HCT116 (cell line): ENCODE data around the gene GBF1.

ENCODE experiments used
- EGR1 ChIP-seq: IDR thresholded peaks from 2 replicates; pipeline ENCODE4 v1.6.1; 2012; ENCODE audit warnings: low read depth
- EZH2 ChIP-seq: fragments of 200-600 bp; sonication (generic); IDR thresholded peaks from 2 replicates; pipeline ENCODE4 v1.6.1; 2017; ENCODE audit warnings: antibody characterized with exemption, mixed run types
- TF ChIP-seq, protein P1 (sequence below): IDR thresholded peaks from 2 replicates; pipeline ENCODE4 v1.6.1; 2012; ENCODE audit warnings: low read depth

DNA sequence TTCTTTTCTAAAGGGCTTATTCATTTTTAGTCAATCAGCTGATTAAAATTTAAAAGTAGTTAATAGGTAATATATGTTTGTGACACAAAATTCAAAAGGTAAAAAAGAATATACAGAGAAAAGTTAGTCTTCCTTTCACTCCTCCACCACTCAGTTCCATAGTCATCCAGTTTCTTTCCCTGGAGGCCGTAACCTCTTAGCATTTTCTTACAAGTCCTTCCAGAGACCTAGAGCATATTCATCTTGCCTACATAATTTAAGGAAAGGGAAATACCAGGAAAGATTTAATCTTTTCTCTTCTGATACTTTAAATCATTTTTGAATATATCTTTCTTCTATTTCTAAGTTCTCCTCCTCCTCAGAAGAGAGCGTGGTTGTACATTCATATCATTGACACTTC is 10.1 kb downstream of the GBF1 start:
- TF ChIP-seq EZH2 = no peak
- TF ChIP-seq, protein P1, sequence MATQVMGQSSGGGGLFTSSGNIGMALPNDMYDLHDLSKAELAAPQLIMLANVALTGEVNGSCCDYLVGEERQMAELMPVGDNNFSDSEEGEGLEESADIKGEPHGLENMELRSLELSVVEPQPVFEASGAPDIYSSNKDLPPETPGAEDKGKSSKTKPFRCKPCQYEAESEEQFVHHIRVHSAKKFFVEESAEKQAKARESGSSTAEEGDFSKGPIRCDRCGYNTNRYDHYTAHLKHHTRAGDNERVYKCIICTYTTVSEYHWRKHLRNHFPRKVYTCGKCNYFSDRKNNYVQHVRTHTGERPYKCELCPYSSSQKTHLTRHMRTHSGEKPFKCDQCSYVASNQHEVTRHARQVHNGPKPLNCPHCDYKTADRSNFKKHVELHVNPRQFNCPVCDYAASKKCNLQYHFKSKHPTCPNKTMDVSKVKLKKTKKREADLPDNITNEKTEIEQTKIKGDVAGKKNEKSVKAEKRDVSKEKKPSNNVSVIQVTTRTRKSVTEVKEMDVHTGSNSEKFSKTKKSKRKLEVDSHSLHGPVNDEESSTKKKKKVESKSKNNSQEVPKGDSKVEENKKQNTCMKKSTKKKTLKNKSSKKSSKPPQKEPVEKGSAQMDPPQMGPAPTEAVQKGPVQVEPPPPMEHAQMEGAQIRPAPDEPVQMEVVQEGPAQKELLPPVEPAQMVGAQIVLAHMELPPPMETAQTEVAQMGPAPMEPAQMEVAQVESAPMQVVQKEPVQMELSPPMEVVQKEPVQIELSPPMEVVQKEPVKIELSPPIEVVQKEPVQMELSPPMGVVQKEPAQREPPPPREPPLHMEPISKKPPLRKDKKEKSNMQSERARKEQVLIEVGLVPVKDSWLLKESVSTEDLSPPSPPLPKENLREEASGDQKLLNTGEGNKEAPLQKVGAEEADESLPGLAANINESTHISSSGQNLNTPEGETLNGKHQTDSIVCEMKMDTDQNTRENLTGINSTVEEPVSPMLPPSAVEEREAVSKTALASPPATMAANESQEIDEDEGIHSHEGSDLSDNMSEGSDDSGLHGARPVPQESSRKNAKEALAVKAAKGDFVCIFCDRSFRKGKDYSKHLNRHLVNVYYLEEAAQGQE = no peak
- TF ChIP-seq EGR1 = no peak
